Left ventricle myocardium inferior (tissue), 1 donor: ENCODE measurements around the gene DNAH2. TPM values are rescaled to one million over a fixed set of nuclear protein-coding genes. Genes with fewer than 3 reads are reported as not detected.

ENCODE experiments used
- DNase-seq: peaks from one replicate; pipeline ENCODE4 v3.0.0-alpha.2; 2020
- H3K27ac ChIP-seq: fragments of 200-600 bp; replicated peaks from 2 replicates; pipeline ENCODE4 v1.8.0; 2021
- H3K27me3 ChIP-seq: fragments of 200-600 bp; 2 replicates; pipeline ENCODE4 v1.8.0; 2021; ENCODE audit warnings: low read depth
- H3K36me3 ChIP-seq: fragments of 200-600 bp; 2 replicates; pipeline ENCODE4 v1.8.0; 2021
- H3K4me1 ChIP-seq: fragments of 200-600 bp; 2 replicates; pipeline ENCODE4 v1.8.0; 2021
- H3K4me3 ChIP-seq: fragments of 200-600 bp; 2 replicates; pipeline ENCODE4 v1.8.0; 2021; ENCODE audit warnings: mild to moderate bottlenecking, moderate library complexity
- H3K9me3 ChIP-seq: fragments of 200-600 bp; replicated peaks from 2 replicates; pipeline ENCODE4 v1.8.0; 2021
- intact Hi-C: fragments of 100-400 bp; cut with micrococcal nuclease; formaldehyde crosslinking; loops from one replicate; pipeline ENCODE4 v1.11.0; 2022
- total RNA-seq: library from RNA; stranded (reverse); fragmentation: NEBNext Ultra II Directional; extraction: Animal tissue kit (Norgen Biotek cat#: 25700); gene quantifications from one replicate; pipeline ENCODE4 v1.2.1, GENCODE V29; 2021
- TF ChIP-seq, protein P1 (sequence below): fragments of 200-600 bp; IDR thresholded peaks from 2 replicates; pipeline ENCODE4 v1.8.0; 2021; ENCODE audit warnings: antibody characterized with exemption, mild to moderate bottlenecking, borderline replicate concordance
- donor health status: DM: no; HTN: yes; CAD: no; lungs with severe emphysema.

DNAH2 gene
- total RNA-seq, 1 donor from 2014 or later, result 0.33 TPM

DNA sequence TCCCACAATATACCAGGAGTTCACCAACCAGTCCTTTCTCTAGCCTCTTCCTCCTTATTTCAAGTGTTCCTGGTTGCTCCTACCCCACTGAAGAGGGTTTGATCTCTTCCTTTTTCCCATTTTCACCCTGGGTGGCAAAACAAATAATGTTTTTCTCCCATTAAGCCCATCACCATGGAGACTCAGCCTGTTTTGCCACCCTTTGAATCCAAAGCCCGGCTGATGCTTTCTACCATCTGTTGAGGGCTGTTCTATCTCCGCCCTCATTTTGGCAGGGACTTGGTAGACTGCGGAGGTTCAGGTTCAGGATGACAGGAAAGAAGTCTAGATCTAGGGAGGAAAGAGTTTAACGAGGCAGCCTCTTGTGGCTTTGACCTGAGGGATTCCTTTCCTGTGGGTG lies 2.6 kb downstream of the DNAH2 start:
- H3K4me3 ChIP-seq, result no peak overlapping the region
- no peaks in the 10 kb centered on the region for H3K9me3 ChIP-seq
- peaks cover 19% of the 10 kb centered on the region for H3K4me1 ChIP-seq
- H3K27ac ChIP-seq, result no peak overlapping the region
- no peak for DNase-seq
- TF ChIP-seq, protein P1, sequence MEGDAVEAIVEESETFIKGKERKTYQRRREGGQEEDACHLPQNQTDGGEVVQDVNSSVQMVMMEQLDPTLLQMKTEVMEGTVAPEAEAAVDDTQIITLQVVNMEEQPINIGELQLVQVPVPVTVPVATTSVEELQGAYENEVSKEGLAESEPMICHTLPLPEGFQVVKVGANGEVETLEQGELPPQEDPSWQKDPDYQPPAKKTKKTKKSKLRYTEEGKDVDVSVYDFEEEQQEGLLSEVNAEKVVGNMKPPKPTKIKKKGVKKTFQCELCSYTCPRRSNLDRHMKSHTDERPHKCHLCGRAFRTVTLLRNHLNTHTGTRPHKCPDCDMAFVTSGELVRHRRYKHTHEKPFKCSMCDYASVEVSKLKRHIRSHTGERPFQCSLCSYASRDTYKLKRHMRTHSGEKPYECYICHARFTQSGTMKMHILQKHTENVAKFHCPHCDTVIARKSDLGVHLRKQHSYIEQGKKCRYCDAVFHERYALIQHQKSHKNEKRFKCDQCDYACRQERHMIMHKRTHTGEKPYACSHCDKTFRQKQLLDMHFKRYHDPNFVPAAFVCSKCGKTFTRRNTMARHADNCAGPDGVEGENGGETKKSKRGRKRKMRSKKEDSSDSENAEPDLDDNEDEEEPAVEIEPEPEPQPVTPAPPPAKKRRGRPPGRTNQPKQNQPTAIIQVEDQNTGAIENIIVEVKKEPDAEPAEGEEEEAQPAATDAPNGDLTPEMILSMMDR, result no peak
- H3K36me3 ChIP-seq, result no peaks in the 10 kb centered on the region
- intact Hi-C loops, result no loop called here
- H3K27me3 ChIP-seq, result peaks cover 67% of the 10 kb centered on the region

DNA sequence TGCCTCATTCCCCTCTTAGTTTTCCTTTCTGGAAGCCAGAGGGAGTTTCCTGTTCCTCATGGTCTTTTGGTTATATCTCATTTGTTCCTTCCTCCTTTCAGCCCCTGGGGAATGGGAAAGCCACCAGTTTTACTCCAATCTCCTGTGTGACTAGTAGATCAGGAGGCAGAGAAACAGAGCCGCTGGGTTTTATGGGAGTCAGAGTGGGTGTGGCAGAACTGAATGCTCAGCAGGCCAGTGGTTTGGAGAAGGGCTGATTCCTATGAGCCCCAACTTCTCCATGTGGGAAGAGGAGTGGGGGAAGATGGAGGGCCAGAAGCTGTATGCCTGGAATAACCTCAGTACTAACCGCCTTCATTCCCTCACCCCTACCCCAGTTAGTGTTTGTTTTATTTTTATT lies 4.1 kb downstream of the DNAH2 start:
- TF ChIP-seq, protein P1, result no peak
- H3K27me3 ChIP-seq, result peaks cover 63% of the 10 kb centered on the region
- no peaks in the 10 kb centered on the region for H3K9me3 ChIP-seq
- H3K4me3 ChIP-seq, result no peak overlapping the region
- no peak for DNase-seq
- intact Hi-C loops, result no loop called here
- peaks cover 15% of the 10 kb centered on the region for H3K4me1 ChIP-seq
- H3K36me3 ChIP-seq, result no peaks in the 10 kb centered on the region
- no peak overlapping the region for H3K27ac ChIP-seq

DNA sequence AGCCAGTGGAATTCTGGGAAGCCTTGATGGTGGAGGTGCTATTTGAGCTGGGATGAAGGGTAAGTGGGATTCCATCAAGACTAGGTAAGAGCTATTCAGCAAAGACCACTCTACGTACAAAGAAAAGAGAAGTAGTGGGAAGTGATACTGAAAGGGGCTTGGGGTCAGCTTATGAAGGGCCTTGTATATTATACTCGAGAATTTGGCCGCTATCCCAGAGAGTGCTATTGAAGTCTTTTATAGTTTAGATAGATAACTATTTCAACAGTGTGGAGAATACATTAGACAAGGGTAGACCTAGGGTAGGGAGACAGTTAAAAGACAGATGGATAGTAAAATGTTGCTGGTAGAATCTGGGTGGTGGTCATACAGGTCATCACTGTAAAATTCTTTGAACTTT lies 10.3 kb downstream of the DNAH2 start:
- intact Hi-C loops, result no loop called here
- no peak overlapping the region for H3K27ac ChIP-seq
- H3K4me1 ChIP-seq, result no peaks in the 10 kb centered on the region
- peaks cover 36% of the 10 kb centered on the region for H3K27me3 ChIP-seq
- no peaks in the 10 kb centered on the region for H3K36me3 ChIP-seq
- no peak for DNase-seq
- H3K9me3 ChIP-seq, result no peaks in the 10 kb centered on the region
- no peak overlapping the region for H3K4me3 ChIP-seq
- TF ChIP-seq, protein P1, result no peak

DNA sequence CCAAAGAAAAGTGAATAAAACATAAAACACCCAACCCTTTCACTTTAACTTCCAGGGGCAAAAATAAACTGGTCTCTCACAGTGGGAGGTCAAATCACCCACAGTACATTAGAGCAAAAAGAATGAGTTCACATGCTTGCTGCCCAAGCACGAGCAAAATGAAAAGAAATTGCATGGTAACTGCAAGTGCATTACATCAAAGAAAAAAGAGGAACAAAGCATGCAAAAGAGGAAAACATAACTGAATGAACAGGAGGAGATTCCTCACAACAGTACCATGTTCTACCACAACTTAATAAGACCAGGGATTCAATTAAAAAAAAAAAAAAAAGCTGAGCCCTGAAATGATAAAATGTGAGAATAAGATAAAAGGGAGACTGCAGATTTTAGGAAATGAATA lies 12.3 kb downstream of the DNAH2 start:
- TF ChIP-seq, protein P1, result no peak
- Histone ChIP-seq H3K4me3 (no peak overlapping the region), H3K27ac (no peak overlapping the region), H3K36me3 (no peaks in the 10 kb centered on the region), H3K9me3 (no peaks in the 10 kb centered on the region), H3K27me3 (peaks cover 21% of the 10 kb centered on the region), H3K4me1 (no peaks in the 10 kb centered on the region)
- no peak for DNase-seq
- intact Hi-C loops, result no loop called here

DNA sequence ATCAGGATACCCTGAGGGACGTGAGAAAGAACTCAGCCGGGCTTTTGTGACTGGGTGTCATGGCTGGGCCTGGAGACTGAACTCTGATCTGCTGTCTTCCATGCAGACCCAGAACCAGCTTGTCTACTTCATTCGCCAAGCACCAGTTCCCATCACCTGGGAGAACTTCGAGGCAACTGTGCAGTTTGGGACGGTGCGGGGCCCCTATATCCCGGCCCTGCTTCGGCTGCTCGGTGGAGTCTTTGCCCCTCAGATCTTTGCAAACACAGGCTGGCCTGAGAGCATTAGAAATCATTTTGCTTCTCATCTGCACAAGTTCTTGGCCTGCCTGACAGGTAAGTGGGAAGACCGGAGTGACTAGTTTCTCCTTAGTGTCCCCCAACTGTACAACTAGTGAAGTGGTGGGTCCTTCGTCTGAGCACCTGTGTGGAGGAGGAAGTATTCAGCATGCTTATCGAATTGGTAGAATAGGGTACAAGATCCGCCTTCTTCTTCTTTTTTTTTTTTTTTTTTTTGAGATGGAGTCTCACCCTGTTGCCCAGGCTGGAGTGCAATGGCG lies 15.5 kb downstream of the DNAH2 start:
- TF ChIP-seq, protein P1, result no peak
- Histone ChIP-seq H3K9me3 (no peaks in the 10 kb centered on the region), H3K36me3 (no peaks in the 10 kb centered on the region), H3K27me3 (peaks cover 17% of the 10 kb centered on the region), H3K4me1 (no peaks in the 10 kb centered on the region), H3K4me3 (no peak overlapping the region), H3K27ac (no peak overlapping the region)
- intact Hi-C loops, result no loop called here
- no peak for DNase-seq
